CD4-positive, alpha-beta memory T cell (primary cell): ENCODE data around the gene NUDT16L1. TPM values are rescaled to one million over a fixed set of nuclear protein-coding genes. Genes with fewer than 3 reads are reported as not detected.

Experiments used
- CTCF ChIA-PET: fragments of 350-600 bp; sonication (Branson Sonifier 250); formaldehyde crosslinking; loops from one replicate; lab custom pipeline; 2021; ENCODE audit warnings: inconsistent platforms; ENCODE audit not compliant: partially characterized antibody; lab: Charles Lee
- POLR2A ChIA-PET: fragments of 350-600 bp; sonication (Branson Sonifier 250); formaldehyde crosslinking; loops from one replicate; lab custom pipeline; 2021; ENCODE audit not compliant: partially characterized antibody; lab: Charles Lee
- DNase-seq, 5 donors: peaks; one replicate each; pipeline versions ENCODE4 v3.0.0 to v3.0.0-alpha.2; 2020 to 2022; ENCODE audit warnings: mixed read lengths in 1 of 5
- H3K27ac ChIP-seq: one replicate; pipeline ENCODE4 v1.7.0; 2013; ENCODE audit warnings: low read depth, low read length
- H3K27me3 ChIP-seq: 2 replicates; pipeline ENCODE4 v1.7.0; 2013; ENCODE audit warnings: mild to moderate bottlenecking, low read length, moderate library complexity; ENCODE audit not compliant: insufficient read depth
- H3K36me3 ChIP-seq: 2 replicates; pipeline ENCODE4 v1.7.0; 2013; ENCODE audit warnings: mild to moderate bottlenecking, low read length, moderate library complexity; ENCODE audit not compliant: insufficient read depth
- H3K4me1 ChIP-seq: 2 replicates; pipeline ENCODE4 v1.7.0; 2013; ENCODE audit warnings: mild to moderate bottlenecking, low read length, moderate library complexity; ENCODE audit not compliant: insufficient read depth
- H3K4me3 ChIP-seq, 2 donors: one replicate each; pipeline ENCODE4 v1.7.0; 2013; ENCODE audit warnings: low read length in 2 of 2, mild to moderate bottlenecking in 1 of 2
- H3K9me3 ChIP-seq, 2 donors: one replicate each; pipeline ENCODE4 v1.7.0; 2013; ENCODE audit warnings: low read length in 2 of 2, control low read depth in 1 of 2; ENCODE audit not compliant: control insufficient read depth in 1 of 2
- H3K27ac Mint-ChIP-seq, 7 donors: one replicate each; pipeline ENCODE4 v1.8.0; 2020 to 2021; ENCODE audit warnings: mixed read lengths in 7 of 7, mild to moderate bottlenecking in 6 of 7, inconsistent platforms in 3 of 7, moderate library complexity in 3 of 7
- H3K27me3 Mint-ChIP-seq, 2 donors: one replicate each; pipeline ENCODE4 v1.8.0; 2020 to 2021; ENCODE audit warnings: mixed read lengths in 2 of 2
- H3K36me3 Mint-ChIP-seq, 2 donors: one replicate each; pipeline ENCODE4 v1.8.0; 2020 to 2021; ENCODE audit warnings: mixed read lengths in 2 of 2, inconsistent platforms in 1 of 2, mild to moderate bottlenecking in 1 of 2
- H3K4me1 Mint-ChIP-seq, 4 donors: one replicate each; pipeline ENCODE4 v1.8.0; 2020 to 2021; ENCODE audit warnings: mixed read lengths in 4 of 4, mild to moderate bottlenecking in 1 of 4
- H3K4me3 Mint-ChIP-seq, 8 donors: one replicate each; pipeline ENCODE4 v1.8.0; 2020 to 2021; ENCODE audit warnings: mixed read lengths in 8 of 8, mild to moderate bottlenecking in 7 of 8, moderate library complexity in 6 of 8, inconsistent platforms in 3 of 8
- H3K9me3 Mint-ChIP-seq, 8 donors: one replicate each; pipeline ENCODE4 v1.8.0; 2020 to 2021; ENCODE audit warnings: mixed read lengths in 8 of 8, mild to moderate bottlenecking in 5 of 8, inconsistent platforms in 3 of 8, moderate library complexity in 1 of 8
- intact Hi-C: fragments of 100-400 bp; cut with micrococcal nuclease; formaldehyde crosslinking; loops from one replicate; pipeline ENCODE4 v1.15.1; 2023
- microRNA-seq: library from miRNA; unstranded; fragments of <30 nt; microRNA quantifications from one replicate; pipeline ENCODE4 v1.2.0, GENCODE V29; 2021; ENCODE audit warnings: borderline replicate concordance, borderline number of aligned reads, borderline microRNAs expressed, mixed read lengths
- polyA plus RNA-seq, 2 donors: library from polyadenylated mRNA; unstranded; fragments of 300-500 nt; fragmentation: Illumina TruSeq; gene quantifications; one replicate each; pipeline ENCODE4 v1.2.3, GENCODE V29; 2021
- total RNA-seq, 2 experiments: library from RNA; stranded (reverse); gene quantifications; one replicate each; pipeline ENCODE4 v1.2.3, GENCODE V29; 2021

The NUDT16L1 gene
- total and polyA plus RNA-seq, 4 experiments from 2014 or later: 52.4 to 125 (median 66.9) TPM

DNA sequence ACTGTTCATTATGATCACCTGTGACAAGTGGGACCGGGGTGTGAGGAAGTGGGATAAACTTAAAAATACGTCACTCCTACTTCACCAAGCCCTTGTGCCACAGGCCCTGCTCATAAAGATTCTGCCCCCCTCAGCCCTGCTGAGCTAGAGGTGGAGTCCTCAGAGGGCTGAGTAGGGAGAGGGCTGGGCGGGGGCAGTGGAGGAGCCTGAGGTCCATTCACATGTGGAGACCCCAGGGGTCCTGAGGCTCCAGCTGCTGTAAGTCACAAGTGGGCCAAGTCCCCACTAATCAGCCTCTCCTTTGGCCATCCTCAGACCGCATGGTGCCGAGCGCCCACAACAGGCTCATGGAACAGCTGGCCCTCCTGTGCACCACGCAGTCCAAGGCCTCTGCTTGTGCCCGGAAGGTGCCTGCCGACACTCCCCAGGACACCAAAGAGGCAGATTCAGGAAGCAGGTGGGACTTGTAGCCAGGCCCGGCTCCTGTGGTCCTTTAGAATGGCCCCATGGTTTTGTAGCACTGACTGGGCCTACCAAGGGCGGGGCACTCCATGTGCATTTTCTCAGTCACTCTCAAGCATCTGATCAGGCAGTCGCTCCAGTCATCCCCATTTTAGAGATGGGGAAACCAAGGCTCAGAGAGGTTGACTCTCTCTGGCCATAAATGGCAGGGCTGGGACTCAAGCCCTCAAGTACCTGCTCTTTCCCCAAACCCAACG, 51.4 kb downstream of the NUDT16L1 start:
- H3K27me3 ChIP-seq: no peaks in the 10 kb centered on the region
- H3K4me1 ChIP-seq: no peaks in the 10 kb centered on the region
- Mint-ChIP-seq H3K27ac (no peak overlapping the region), H3K4me3 (no peak overlapping the region), H3K9me3 (no peaks in the 10 kb centered on the region), H3K4me1 (peaks cover 5 to 30% (median 16%) of the 10 kb centered on the region in 4 donors), H3K27me3 (peaks cover 0 to 3% of the 10 kb centered on the region in 2 donors), H3K36me3 (no peaks in the 10 kb centered on the region)
- ChIA-PET POLR2A (interaction anchor here (2.2 kb wide), 1 partner anchor 10 kb away, joined by 9 read pairs; the partner anchor contains the start of genes ANKS3 and DNAAF8), CTCF (no interaction called here)
- DNase-seq: no peak
- no peak overlapping the region for H3K27ac ChIP-seq
- no peak overlapping the region for H3K4me3 ChIP-seq
- intact Hi-C loops: no loop called here
- H3K36me3 ChIP-seq: no peaks in the 10 kb centered on the region
- no peaks in the 10 kb centered on the region for H3K9me3 ChIP-seq

DNA sequence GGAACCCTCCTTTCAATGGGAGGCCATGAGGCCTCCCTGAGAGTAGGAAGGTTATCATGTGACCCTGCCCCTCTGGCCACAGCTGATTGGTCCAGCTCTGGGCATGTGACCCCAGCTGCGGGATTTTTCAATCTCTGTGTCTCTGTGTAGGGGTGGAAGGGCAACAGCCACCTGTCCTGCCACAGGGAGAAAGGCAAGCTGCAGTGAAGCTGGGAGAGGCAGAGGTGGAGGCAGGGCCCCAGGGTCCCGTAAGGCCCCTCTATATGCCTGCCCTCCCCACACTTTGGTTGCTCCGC, 51.9 kb downstream of the NUDT16L1 start:
- H3K27ac Mint-ChIP-seq: no peak overlapping the region
- no peak overlapping the region for H3K4me3 ChIP-seq
- H3K4me1 ChIP-seq: no peaks in the 10 kb centered on the region
- ChIA-PET CTCF (no interaction called here), POLR2A (interaction anchor here (2.2 kb wide), 1 partner anchor 10 kb away, joined by 9 read pairs; the partner anchor contains the start of genes ANKS3 and DNAAF8)
- no peak for DNase-seq
- H3K36me3 Mint-ChIP-seq: no peaks in the 10 kb centered on the region
- H3K27me3 ChIP-seq: no peaks in the 10 kb centered on the region
- H3K4me3 Mint-ChIP-seq: no peak overlapping the region
- no peaks in the 10 kb centered on the region for H3K9me3 ChIP-seq
- H3K27me3 Mint-ChIP-seq: peaks cover 0 to 3% of the 10 kb centered on the region in 2 donors
- no peaks in the 10 kb centered on the region for H3K36me3 ChIP-seq
- intact Hi-C loops: no loop called here
- H3K9me3 Mint-ChIP-seq: no peaks in the 10 kb centered on the region
- no peak overlapping the region for H3K27ac ChIP-seq
- H3K4me1 Mint-ChIP-seq: peaks cover 5 to 30% (median 16%) of the 10 kb centered on the region in 4 donors

Small RNA genes lying within 50 kb of the gene (microRNA-seq; reads per million reads assigned to microRNA genes)
- not detected for gene MIR6769A

Other genes with a start within 250 kb of the NUDT16L1 start
- gene NMRAL1, start 218.9 kb upstream of the NUDT16L1 start, total RNA-seq: 10 to 100 TPM; 61.6 to 61.8 TPM
- gene NMRAL1, start 218.9 kb upstream of the NUDT16L1 start, polyA plus RNA-seq: 10 to 100 TPM; 55.1 to 65.7 TPM
- gene HMOX2, start 217.2 kb upstream of the NUDT16L1 start, total RNA-seq: 10 to 100 TPM; 64.1 to 72.4 TPM
- 100 to 1,000 TPM; 164 to 206 TPM for gene HMOX2, start 217.2 kb upstream of the NUDT16L1 start, polyA plus RNA-seq
- gene CDIP1, start 154.8 kb upstream of the NUDT16L1 start, total RNA-seq: 10 to 100 TPM; 19.0 to 21.1 TPM
- gene CDIP1, start 154.8 kb upstream of the NUDT16L1 start, polyA plus RNA-seq: 10 to 100 TPM; 10.2 to 15.7 TPM
- gene C16orf96, start 137.2 kb upstream of the NUDT16L1 start, total RNA-seq: under 1 TPM; 0.29 to 0.33 TPM
- gene C16orf96, start 137.2 kb upstream of the NUDT16L1 start, polyA plus RNA-seq: not detected
- gene UBALD1, start 78.7 kb upstream of the NUDT16L1 start, total RNA-seq: 10 to 100 TPM; 30.1 to 41.0 TPM
- 1 to 10 TPM; 2.4 to 4.8 TPM for gene UBALD1, start 78.7 kb upstream of the NUDT16L1 start, polyA plus RNA-seq
- gene MGRN1, start 68.7 kb upstream of the NUDT16L1 start, total RNA-seq: 10 to 100 TPM; 62.2 to 64.1 TPM
- gene MGRN1, start 68.7 kb upstream of the NUDT16L1 start, polyA plus RNA-seq: 1 to 10 TPM; 1.2 to 7.7 TPM
- gene ANKS3, start 40.7 kb downstream of the NUDT16L1 start, total RNA-seq: 10 to 100 TPM; 28.5 to 33.9 TPM
- 1 to 10 TPM in 1 of 2 donors, under 1 TPM in 1; 0.91 to 5.7 TPM for gene ANKS3, start 40.7 kb downstream of the NUDT16L1 start, polyA plus RNA-seq
- under 1 TPM; 0.12 to 0.64 TPM for gene DNAAF8, start 41.0 kb downstream of the NUDT16L1 start, total RNA-seq
- under 1 TPM in 1 of 2 donors, not detected in 1; 0.11 TPM for gene DNAAF8, start 41.0 kb downstream of the NUDT16L1 start, polyA plus RNA-seq
- 10 to 100 TPM; 33.9 to 35.6 TPM for gene ZNF500, start 73.6 kb downstream of the NUDT16L1 start, total RNA-seq
- 10 to 100 TPM in 1 of 2 donors, 1 to 10 TPM in 1; 7.9 to 13.0 TPM for gene ZNF500, start 73.6 kb downstream of the NUDT16L1 start, polyA plus RNA-seq
- gene SEPTIN12, start 94.8 kb downstream of the NUDT16L1 start, total RNA-seq: not detected
- not detected for gene SEPTIN12, start 94.8 kb downstream of the NUDT16L1 start, polyA plus RNA-seq
- gene SMIM22, start 101.8 kb downstream of the NUDT16L1 start, total RNA-seq: not detected
- not detected for gene SMIM22, start 101.8 kb downstream of the NUDT16L1 start, polyA plus RNA-seq
- gene ROGDI, start 109.1 kb downstream of the NUDT16L1 start, total RNA-seq: 1 to 10 TPM; 9.7 to 9.9 TPM
- 10 to 100 TPM in 1 of 2 donors, 1 to 10 TPM in 1; 8.6 to 19.1 TPM for gene ROGDI, start 109.1 kb downstream of the NUDT16L1 start, polyA plus RNA-seq
- 100 to 1,000 TPM; 117 to 121 TPM for gene GLYR1, start 153.7 kb downstream of the NUDT16L1 start, total RNA-seq
- 10 to 100 TPM; 22.8 to 44.6 TPM for gene GLYR1, start 153.7 kb downstream of the NUDT16L1 start, polyA plus RNA-seq
- gene UBN1, start 153.9 kb downstream of the NUDT16L1 start, total RNA-seq: 10 to 100 TPM; 40.4 to 42.7 TPM
- gene UBN1, start 153.9 kb downstream of the NUDT16L1 start, polyA plus RNA-seq: 10 to 100 TPM in 1 of 2 donors, 1 to 10 TPM in 1; 6.0 to 17.5 TPM
- not detected for gene PPL, start 243.6 kb downstream of the NUDT16L1 start, total RNA-seq
- gene PPL, start 243.6 kb downstream of the NUDT16L1 start, polyA plus RNA-seq: under 1 TPM in 1 of 2 donors, not detected in 1; 0.39 TPM